GOT3 (cell line): Measurements from ENCODE around the gene MMP11.

Experiments used
- DNase-seq: peaks from one replicate; lab custom pipeline; 2025; ENCODE audit warnings: mixed read lengths; lab: John Stamatoyannopoulos, UW

MMP11 gene

DNA sequence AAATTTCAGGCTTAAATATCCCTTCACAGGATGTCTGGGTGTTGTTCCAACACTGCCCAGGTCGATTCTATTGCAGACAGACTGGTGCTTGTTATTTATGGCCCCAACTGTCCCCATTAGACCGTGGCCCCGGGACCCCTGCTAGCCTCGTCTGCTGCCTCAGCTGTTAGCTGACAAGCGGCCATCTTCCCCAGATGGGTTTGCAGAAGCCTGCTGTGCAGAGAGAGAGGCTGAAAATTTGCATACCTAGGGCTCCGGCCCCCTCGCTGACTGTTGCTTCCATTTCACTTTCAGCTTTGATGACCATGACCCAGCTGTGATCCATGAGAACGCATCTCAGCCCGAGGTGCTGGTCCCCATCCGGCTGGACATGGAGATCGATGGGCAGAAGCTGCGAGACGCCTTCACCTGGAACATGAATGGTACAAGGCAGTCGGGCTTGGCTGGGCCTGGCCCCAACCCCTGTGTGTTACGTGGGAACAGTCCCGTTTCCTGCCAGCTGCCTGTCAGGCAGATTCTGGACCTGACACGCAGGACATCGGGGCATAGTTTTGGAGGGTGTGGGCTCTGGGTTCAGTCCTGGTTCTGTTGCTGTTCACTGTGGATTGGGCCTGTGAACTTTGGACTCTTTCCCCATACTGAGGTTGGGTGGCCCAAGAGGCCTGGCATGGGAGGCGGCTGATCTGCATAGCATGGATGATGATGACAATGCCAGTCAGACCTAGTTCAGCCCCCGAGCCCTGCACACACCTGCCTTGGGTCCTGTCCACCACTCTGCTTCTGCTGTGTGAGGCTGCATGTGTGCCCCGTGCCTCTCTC, 30.6 kb downstream of the MMP11 start:
- DNase-seq, result no peak

DNA sequence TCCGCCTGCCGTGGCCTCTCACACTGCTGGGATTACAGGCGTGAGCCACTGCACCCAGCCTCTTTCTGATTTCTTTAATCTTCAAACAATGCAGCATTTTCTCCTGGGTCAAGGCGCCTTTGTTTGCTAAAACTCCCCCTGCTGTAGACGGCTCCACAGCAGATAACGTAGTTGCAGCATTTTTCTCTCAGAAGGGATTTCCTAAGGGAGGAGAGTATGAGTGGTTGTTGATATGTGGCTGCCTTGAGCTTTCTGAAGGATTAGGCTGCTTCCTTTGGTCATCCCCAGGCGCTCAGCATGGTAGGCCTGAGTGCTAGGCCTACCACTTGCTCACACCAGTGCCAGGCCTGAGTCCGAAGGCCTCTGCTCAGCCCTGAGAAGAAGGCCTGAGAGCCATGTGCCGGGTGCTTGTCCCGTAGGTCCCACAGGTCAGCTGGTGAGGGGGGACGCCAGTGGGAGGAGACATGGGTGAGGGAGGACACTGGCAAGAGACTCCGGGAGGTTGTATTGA, 32.2 kb downstream of the MMP11 start:
- no peak for DNase-seq

DNA sequence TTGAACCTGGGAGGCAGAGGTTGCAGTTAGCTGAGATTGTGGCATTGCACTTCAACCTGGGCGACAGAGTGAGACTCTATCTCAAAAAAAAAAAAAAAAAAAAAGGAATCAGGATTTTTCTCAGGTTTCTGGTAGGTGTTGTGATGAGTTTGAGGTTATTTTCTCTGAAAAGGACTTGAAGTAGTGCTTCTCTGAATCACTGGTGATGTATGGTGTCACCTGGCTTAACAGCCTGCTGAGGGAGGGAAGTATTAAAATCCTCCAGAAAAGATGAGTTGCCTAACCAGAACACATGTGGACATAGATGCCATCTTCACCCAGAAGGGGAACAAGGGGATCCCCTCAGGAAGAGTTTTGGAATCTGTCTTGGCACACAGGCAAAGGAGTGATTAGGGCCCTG, 34.2 kb downstream of the MMP11 start:
- DNase-seq, result no peak

DNA sequence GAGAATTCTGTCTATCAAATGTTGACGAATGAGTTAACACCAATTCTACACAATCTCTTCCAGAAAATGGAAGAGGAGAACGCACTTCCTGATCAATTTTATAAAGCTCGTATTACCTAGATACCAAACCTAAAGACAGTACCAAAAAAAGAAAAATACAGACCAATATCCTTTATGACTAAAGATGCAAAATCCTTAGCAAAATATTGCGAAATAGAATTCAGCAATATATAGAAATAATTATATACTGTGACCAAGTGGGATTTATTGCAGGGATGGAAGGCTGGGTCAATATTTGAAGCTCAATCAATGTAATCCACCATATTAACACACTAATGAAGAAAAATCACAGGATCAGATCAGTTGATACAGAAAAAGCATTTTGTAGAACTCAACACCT, 39.7 kb downstream of the MMP11 start:
- no peak for DNase-seq

DNA sequence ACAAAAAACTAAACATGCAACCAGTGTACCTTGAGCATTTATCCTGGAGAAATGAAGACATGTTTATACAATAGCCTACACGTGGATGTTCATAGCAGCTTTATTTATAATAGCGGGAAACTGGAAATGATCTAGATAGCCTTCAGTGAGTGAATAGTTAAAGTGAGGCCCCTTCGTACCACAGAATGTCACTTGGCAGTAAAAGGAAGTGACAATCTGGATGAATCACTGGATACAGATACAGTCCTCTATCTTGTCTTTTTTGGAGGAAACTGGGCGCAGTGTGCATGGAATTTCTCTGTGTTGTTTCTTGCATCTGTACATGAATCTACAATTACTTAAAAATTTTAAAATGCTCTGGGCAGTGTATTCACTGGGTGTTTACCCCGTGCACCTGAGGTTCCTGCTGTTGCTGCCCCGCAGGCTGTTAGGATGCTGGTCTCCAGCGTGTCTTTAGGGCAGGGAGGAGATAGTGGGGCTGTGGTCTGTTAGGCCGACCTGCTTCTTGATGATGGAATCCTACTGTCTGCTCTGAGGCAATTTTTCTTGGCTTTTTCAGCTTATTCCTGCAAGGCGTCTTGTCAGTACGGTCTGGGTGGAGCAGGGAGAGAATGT, 43.0 kb downstream of the MMP11 start:
- no peak for DNase-seq

DNA sequence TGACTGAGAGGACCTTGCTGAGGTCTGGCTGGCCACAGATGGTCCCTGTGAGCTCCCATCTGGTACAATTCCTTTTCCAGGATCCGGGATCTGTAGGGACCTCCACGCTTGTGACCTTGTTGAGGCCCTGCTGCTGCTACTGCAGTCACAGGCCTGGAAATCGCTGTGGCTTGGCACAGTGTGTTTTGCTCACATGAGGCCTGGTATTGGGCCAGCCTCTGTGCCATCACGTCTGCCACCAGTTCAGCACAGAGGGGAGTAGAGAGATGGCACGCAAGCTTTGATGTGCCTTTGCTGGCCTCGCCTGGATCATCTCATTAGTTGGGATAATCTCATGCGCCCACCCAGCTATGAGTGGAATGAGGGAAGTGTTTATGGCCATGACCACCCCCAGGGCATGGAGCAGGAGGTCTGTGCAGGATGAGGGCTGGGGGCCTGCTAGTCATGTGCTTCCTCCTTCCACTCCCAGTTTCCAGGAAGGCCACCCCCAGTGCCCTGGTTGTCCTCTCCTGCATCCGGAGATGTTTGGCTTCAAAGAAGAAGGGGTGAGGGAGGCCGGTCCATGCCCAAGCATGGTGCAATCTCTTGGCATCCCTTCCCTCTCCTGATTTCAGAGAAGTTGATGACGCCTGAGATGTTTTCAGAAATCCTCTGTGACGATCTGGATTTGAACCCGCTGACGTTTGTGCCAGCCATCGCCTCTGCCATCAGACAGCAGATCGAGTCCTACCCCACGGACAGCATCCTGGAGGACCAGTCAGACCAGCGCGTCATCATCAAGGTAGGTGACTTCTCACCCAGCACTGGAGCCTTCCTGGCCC, 43.7 kb downstream of the MMP11 start:
- no peak for DNase-seq

DNA sequence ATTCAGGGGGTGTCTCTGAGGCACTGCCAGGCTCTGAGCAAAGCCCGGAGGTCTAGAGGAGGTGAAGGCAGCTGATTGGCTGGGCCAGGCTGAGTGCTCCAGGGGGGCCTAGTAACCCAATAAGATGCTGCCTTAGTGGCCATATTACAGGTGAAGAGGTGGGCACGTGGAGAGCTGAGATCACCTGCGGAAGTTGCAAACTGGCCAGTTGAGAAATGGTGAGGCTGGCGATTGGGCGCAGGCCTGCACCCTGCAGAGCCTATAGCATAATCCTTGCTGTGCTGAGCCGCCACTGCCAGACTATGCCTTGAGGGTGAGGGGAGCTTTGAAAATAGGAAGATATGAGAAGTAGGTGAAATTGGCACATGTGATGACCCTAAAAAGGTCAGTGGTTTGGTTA, 44.5 kb downstream of the MMP11 start:
- DNase-seq, result no peak

DNA sequence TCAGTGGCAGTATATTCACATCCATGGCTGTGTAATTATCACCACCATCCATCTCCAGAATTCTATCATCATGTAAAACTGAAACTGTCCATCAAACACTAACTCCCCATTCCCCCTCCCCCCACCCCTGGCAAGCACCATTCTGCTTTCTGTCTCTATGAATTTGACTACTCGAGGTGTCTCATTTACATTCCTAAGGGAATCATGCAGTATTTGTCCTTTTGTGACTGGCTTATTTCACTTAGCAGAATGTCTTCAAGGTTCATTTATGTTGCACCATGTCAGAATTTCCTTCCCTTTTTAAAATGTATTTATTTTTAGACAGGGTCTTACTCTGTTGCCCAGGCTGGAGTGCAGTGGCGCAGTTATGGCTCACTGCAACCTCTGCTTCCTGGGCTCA, 45.9 kb downstream of the MMP11 start:
- DNase-seq, result no peak

DNA sequence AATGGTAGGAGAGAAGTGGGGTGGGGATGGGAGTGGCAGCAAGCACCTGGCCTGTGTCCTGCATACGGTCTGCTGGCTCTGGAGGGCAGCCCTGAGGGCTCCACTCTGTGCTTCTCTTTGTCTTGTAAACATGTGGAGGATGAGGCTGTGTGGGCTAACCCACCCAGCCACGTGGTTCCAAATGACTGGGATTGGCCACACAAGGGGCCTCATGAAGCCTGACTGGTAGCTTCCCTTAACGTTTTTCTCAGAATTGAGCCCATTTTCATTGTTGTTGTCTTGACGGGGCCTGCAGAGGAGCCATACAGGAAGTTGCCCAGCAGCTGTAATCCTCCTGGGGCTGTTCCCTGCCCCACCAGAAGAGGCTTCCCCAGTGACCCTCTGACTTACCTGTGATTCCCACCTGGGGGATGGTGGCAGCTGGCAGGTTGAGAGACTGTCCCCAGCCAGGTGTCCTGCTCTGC, 48.1 kb downstream of the MMP11 start:
- no peak for DNase-seq

DNA sequence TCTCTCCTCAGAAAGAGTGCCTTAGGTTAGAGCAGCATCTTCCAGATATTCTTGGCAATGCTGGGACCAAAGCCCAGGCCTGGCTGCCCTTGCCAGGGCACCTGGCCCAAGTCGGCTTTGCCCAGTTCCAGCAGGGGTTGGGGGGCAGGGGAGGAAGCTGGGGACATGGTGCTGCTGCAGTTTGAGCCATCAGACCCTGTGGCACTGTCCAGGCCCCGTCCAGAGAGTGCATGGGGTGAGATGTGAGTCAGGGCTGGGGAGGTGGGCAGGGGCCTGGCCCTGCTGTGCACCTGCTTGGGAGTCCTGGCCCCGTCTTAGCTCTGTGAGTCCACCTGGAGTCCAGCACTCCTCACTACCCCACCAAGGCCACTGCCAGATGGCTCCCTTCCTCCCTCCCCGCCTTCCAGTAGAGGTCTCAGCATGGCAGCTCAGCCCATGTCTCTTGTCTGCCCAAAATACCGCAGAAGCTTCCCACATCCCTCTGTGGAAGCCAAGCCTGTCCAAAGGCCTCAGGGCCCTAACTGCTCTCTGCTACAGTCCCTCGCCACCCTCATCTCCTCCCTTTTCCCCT, 49.5 kb downstream of the MMP11 start:
- no peak for DNase-seq

DNA sequence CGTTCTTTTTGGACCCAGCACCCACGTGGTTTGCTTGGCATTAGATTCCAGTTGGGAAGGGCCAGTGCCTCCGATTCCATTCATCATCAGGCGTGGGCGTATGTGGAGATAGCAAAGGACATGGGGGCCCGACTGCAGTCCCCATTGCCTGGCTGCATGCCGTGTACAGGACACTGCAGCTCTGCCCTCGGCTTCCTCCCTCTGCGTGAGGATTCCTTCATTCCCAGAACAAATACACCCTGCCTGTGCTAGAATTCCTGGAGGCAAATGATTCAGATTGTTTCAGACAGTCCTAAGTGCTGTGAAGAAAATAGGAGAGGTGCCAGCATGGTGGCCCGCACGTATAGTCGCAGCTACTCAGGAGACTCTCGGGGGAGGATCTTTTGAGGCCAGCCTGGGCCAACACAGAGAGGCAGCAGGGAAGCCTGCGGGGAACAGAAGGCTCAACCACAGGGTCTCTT, 50.7 kb downstream of the MMP11 start:
- DNase-seq, result no peak

DNA sequence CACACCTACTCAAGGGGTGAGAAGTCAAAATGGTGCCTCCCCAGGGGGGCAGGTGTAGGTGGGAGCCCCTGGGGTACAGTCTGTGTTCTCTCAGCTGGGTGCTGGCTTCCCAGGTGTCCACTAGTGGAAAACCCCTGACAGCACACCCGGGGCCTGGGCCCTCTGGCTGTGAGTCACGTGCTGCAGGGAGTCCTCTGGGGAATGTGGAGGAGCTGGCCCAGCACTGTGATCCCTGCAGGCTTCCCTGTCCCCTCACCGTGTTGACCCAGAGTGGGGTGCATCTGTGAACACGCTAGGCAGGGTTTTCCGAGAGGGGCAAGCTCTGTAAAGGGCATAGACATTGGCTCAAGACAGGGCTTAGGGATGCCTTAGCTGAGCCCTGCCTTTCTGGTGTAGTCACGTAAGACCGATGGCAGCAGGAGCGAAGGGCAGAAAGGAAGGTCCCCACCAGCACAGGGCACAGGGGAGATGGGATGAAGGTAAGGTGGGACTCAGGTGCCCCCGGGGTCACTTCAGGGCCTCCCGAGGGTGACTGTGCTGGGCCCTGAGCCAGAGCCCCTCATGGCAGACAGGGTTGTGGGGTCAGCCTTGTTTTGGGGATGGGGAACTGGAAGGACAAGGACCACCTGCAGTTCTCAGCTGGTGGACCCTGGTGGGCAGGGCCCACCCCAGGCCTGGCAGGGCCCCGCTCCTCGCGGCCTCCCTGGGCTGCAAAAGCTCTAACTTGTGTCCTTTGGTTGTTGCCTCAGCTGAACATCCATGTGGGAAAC, 52.0 kb downstream of the MMP11 start:
- no peak for DNase-seq

DNA sequence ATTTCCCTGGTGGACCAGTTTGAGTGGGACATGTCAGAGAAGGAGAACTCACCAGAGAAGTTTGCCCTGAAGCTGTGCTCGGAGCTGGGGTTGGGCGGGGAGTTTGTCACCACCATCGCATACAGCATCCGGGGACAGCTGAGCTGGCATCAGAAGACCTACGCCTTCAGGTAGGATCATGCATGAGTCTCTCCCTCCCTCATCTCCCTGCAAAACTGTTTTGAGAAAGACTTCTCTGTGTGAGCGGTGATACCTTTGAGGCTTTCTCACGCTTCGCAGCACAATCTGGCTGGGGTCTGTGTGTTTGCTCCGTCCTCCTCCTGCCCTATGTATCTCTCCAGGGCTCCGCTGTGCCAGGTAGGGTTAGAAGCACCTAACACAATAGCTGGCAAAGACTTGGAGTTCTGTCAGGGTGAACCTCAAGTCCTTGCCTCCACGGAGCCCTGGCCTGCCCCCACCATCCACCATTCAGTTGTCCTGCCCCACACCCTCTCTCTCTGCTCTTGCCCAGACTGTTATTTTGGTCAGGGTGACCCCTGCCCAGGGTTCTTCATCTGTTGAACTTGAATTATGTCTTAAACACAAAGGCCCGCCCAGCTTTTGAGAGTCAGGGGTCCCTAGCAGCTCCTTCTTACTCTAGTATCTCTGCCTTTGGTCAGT, 52.7 kb downstream of the MMP11 start:
- no peak for DNase-seq

DNA sequence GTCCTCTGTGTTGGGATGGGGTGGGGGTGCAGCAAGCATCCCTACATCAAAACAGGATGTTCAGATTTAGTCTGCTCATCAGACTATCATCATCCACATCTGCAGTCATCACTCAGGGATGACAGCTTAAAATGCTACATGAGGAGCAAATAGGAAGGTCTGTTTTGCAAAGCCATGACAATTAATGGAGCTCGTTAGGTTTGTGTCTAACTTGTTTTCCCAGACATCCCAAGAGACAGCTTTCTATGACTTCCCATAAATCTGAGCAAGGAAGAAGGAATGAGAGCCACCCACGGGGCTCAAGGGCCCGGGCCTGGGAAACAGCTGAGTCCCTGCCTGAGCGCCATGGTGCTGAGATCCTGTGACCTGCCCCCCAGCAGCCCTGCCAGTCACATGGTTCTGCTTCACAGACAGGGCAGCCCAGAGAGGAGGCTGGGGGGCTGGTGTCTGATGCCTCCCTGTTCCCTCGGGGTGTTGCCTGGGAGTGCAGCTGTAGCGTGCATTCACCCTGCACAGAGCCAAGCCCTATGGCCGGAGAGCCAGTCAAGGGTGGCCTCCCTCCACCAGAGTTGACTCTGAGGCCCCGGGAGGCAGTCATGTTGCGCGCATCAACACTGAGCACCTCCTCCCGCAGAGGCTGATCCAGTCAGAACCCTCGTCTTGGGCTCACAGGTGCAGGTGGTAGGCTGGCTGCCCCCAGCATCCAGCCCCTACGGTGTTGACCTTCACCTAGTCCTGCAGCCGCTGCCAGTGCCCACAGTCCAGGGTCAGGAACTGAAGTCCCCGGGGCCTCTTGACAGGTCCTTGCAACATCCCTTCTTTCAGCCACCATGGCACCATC, 54.1 kb downstream of the MMP11 start:
- DNase-seq, result no peak

DNA sequence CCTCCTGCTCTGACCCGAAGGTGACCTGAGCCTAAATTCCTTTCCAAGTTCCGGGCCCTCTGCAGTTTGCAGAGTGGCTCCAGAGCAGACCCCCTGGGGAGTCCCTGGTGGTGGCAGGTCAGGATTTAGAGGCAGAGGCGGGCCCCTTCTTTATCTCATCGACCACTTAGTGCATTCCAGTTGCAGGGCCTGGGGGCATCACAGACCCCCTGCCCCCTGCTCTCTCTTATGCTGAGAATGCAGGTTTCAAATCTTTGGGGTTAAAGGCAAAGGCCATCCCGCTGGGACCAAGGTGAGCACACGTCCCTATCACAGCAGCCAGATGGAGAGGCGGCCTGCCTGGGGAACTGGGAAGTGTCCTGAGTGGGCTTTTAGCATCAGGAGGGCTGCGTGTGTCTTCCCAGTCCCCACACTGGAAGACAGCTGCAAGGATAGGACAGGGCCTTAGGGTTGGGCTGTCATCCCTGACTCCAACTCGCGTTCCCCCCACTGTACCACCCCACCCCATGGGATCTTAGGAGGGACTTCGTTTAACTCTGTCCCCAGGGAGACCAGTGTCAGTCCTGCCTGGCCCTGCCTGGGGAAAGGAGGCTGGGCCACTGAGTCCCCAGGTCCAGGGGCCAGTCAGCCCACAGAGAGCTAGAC, 54.8 kb downstream of the MMP11 start:
- DNase-seq, result no peak

DNA sequence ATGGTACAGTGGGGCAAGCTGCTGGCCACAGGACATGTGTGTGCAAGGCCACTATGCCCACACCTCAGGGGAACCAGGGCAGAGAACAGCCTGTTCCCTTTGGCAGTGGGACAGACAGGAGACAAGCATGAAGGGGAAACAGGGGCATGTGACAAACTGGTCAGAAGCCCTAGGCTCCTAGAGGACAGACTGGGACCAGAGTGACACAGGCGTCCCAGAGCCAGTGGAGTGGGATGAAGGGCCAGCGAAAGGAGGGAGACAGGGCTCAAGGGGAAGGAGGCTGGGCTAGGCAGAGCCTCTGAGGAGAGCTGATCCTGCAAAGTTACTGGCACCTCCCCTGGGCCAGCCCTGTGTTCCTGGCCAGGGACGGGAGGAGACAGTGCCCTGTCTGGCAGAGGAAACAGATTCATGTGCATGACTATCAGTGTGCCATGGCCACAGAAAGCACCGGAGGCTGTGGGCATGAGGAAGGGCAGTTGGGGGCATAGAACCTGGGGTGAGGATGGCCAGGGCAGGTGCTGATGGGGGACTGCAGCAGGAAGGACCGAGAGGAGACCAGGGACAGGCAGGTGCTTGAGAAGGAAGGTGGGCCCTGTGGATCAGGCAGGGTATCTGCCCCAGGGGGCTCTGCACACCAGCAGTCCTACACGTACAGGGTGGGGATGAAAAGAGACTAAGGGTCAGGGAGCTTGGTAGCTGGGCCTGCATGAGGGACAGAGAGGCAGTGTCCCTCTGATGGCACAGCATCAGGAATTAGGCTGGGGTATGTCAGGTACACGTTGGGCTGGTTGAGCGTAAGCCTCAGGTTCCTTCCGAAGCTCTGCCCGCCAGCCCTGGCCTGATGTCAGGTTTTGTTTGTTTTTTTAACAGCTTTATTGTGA, 56.4 kb downstream of the MMP11 start:
- DNase-seq, result no peak

DNA sequence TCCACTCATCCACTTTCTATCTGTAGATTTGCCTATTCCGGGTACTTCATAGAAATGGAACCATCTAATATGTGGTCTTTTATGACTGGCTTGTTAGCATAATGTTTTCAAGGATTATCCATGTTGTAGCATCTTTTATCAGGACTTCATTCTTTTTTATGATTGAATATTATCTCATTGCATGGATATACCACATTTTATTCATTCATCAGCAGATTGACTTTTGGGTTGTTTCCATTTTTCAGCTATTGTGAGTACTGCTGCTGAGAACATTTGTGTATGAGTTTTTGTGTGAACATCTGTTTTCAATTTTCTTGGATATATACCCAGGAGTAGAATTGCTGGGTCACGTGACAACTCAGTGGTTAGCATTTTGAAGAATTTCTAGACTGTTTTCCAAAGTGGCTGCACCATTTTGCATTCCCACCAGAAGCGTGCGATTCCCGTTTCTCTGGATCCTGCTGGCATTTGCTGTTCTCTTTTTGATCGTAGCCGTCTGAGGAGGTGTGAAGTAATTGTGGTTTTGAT, 57.3 kb downstream of the MMP11 start:
- no peak for DNase-seq

DNA sequence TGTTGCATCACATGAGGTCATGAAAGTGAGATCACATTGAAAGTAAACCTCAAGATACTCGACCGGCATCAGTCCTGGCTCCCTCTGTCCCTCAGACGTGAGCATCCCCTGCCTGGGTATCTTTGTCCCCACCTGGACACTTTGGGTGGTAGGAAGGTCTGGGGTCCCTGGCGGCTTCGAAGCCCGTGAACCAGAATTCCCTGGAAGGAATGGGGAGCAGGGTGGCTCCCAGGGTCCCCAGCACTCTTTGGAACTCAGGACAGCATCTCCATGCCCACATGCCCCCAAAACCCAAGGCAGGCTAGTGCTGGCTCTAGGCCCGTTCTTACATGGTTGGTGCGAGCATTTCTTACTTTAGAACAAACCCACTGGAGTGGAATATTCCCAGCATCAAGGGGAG, 58.6 kb downstream of the MMP11 start:
- DNase-seq, result no peak
